ENCODE data around the gene MRPS24.
A peak's percentile ranks its signal among the peaks of the same experiment; 100 is the strongest.
"Not testable (repeated sequence)": the region's sequence is repeated elsewhere in the genome, so short reads cannot be mapped to it uniquely, and the experiment has no call there.

MRPS24 gene

DNA sequence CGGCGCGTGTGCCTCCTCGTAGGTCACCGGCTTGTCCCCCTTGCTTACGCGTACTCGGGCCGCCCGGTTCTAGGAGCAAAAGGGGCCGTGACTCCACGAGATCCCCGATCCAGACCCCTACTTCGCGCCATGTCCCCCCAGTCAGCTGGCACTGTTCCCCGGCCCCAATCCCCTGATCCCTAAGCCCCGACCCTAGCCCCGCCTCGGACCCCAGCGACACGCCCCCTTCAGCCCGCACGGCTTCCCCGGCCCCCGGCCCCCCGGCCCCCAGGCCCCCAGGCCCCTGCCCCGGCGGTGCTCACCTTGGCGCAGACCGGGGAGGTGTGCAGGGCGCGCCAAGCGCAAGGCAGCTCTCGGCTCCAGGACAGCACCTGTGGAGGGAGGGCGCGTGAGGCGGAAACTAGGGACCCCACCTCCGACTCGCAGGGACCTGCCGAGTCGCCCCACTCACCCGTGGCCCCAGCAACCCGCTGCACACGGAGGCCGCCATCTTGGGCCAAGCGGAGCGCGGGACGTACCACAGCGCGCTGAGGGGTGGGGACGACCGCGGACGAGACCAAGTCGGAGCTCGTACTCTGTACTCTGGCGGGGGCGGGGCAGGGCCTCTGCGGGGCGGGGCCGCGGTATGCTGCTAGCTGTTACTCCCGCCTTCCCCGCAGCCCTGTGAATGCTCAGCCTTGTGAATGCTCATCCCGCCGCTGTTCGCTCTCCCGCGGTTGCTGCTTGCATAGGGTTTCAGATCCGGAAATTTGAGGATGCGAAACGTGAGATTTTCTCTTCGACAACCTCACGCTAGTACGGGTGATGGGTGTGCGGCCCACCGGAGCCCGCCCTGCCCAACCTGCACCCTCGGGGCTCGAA lies at the start of gene MRPS24:
Gene MRPS24 (minus strand): TSS at position 512 of the 861 bp plus-strand sequence. CDS start 22 bp downstream, at position 490.
- peak within 1 kb of the TSS; percentile 73 to 95 (median 83) for H3K4me3 ChIP-seq (ENCODE audit: low read depth in 1 of 5, low read length in 5 of 5)
- H3K36me3 ChIP-seq (ENCODE audit: control insufficient read depth in 5 of 5, insufficient read depth in 5 of 5, low read length in 5 of 5): peaks cover 4 to 20% (median 17%) of the 10 kb centered on the region in 5 donors
- H3K9me3 ChIP-seq (ENCODE audit: control insufficient read depth in 5 of 5, low read length in 5 of 5): no peaks in the 10 kb centered on the region
- no peaks in the 10 kb centered on the region for H3K27me3 ChIP-seq (ENCODE audit: control insufficient read depth in 5 of 5, insufficient read depth in 4 of 5, low read length in 5 of 5)
- H3K4me1 ChIP-seq (ENCODE audit: control insufficient read depth in 5 of 5, insufficient read depth in 5 of 5, low read length in 5 of 5): peaks cover 16 to 47% (median 42%) of the 10 kb centered on the region in 5 donors
- H3K27ac ChIP-seq (ENCODE audit: low read depth, low read length): peak within 1 kb of the TSS; percentile 98
- H3K9ac ChIP-seq (ENCODE audit: low read length in 5 of 5): peak within 1 kb of the TSS; percentile 79 to 87 (median 84)

DNA sequence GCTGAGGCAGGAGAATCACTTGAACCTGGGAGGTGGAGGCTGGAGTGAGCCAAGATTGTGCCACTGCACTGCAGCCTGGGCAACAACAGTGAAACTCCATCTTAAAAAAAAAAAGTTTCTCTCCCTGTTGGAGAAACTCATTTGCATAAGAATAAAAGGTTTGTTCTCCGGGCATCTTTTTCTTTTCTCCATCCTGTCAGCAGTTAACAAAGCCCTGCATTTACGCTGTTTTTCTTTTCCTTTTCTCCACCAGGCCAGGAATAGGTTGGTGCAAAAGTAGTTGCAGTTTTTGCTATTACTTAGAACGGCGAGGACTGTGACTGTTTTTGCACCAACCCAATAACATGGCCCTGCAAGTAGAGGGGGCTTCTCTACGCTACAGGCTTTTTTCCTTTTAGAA lies 46.6 kb upstream of the MRPS24 start:
- Histone ChIP-seq H3K9me3 (ENCODE audit: control insufficient read depth in 5 of 5, low read length in 5 of 5) (no peaks in the 10 kb centered on the region), H3K27me3 (ENCODE audit: control insufficient read depth in 5 of 5, insufficient read depth in 4 of 5, low read length in 5 of 5) (no peaks in the 10 kb centered on the region), H3K4me3 (ENCODE audit: low read depth in 1 of 5, low read length in 5 of 5) (no peak overlapping the region), H3K27ac (ENCODE audit: low read depth, low read length) (no peak overlapping the region), H3K4me1 (ENCODE audit: control insufficient read depth in 5 of 5, insufficient read depth in 5 of 5, low read length in 5 of 5) (no peaks in the 10 kb centered on the region), H3K36me3 (ENCODE audit: control insufficient read depth in 5 of 5, insufficient read depth in 5 of 5, low read length in 5 of 5) (peaks cover 0 to 13% (median 0%) of the 10 kb centered on the region in 5 donors), H3K9ac (ENCODE audit: low read length in 5 of 5) (no peak overlapping the region)

DNA sequence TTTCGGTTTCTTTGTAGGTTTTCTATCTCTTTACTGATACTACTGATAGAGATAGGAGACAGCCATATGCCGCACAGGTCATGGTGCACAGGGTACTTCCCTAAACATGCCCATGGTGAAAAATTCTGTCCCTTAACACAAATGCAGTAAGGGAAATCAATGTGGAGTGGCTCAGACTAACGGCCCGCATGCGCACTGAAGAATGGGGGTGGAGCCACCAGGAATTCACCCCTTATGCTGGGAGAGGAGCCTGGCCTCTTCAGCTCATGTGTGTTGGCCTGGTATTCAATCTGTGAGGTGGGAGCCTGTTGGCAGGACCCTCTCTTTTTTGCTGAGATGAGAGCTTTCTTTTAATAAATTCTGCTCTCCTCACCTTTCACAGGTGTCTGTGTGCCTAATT lies 45.5 kb upstream of the MRPS24 start:
- no peaks in the 10 kb centered on the region for H3K4me1 ChIP-seq (ENCODE audit: control insufficient read depth in 5 of 5, insufficient read depth in 5 of 5, low read length in 5 of 5)
- H3K27ac ChIP-seq (ENCODE audit: low read depth, low read length): no peak overlapping the region
- no peak overlapping the region for H3K9ac ChIP-seq (ENCODE audit: low read length in 5 of 5)
- H3K36me3 ChIP-seq (ENCODE audit: control insufficient read depth in 5 of 5, insufficient read depth in 5 of 5, low read length in 5 of 5): peaks cover 0 to 11% (median 0%) of the 10 kb centered on the region in 5 donors
- H3K9me3 ChIP-seq (ENCODE audit: control insufficient read depth in 5 of 5, low read length in 5 of 5): no peaks in the 10 kb centered on the region
- H3K4me3 ChIP-seq (ENCODE audit: low read depth in 1 of 5, low read length in 5 of 5): no peak overlapping the region
- no peaks in the 10 kb centered on the region for H3K27me3 ChIP-seq (ENCODE audit: control insufficient read depth in 5 of 5, insufficient read depth in 4 of 5, low read length in 5 of 5)

DNA sequence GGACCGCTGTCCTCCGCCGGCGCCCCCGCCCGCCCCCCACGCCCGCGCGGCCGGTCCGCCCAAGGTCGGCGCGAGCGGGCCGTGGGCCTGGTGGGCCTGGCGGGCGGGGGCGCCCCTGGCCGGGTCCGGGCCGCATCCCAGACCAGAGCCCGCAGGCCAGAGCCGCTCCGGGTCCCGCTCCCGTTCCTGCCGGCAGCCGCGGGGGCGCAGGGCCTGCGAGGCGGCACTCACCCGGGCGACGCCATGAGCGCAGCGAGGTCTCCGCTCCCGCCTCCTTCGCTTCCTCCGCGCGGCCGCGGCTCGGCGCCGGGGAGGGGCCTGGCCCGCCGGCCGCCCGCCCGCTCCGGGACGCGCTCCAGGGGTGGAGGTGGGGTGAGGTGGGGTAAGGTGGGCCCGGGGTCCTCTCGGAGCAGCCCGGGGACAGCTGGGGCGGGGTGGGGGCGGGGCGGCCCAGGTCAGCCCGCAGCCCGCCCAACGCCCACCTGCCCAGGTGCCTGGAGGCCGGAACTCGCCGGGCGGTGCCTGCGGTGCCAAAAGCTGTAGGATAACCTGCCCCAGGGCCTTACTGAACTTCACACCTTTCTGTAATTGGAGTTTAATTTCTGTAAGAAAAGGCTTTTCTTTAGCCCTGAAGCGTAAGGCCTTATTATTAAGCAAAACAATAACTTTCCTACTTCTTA lies 37.2 kb upstream of the MRPS24 start, which contains the start of gene URGCP:
Gene URGCP (minus strand): TSS at position 266 of the 680 bp plus-strand sequence. CDS start 21 bp downstream, at position 245.
- peaks cover 4 to 30% (median 28%) of the 10 kb centered on the region in 5 donors for H3K4me1 ChIP-seq (ENCODE audit: control insufficient read depth in 5 of 5, insufficient read depth in 5 of 5, low read length in 5 of 5)
- no peaks in the 10 kb centered on the region for H3K27me3 ChIP-seq (ENCODE audit: control insufficient read depth in 5 of 5, insufficient read depth in 4 of 5, low read length in 5 of 5)
- no peaks in the 10 kb centered on the region for H3K36me3 ChIP-seq (ENCODE audit: control insufficient read depth in 5 of 5, insufficient read depth in 5 of 5, low read length in 5 of 5)
- H3K9ac ChIP-seq (ENCODE audit: low read length in 5 of 5): peak within 1 kb of the TSS; percentile 89 to 96 (median 93)
- peak within 1 kb of the TSS; percentile 76 to 84 (median 83) for H3K4me3 ChIP-seq (ENCODE audit: low read depth in 1 of 5, low read length in 5 of 5)
- H3K27ac ChIP-seq (ENCODE audit: low read depth, low read length): peak within 1 kb of the TSS; percentile 91
- no peaks in the 10 kb centered on the region for H3K9me3 ChIP-seq (ENCODE audit: control insufficient read depth in 5 of 5, low read length in 5 of 5)

DNA sequence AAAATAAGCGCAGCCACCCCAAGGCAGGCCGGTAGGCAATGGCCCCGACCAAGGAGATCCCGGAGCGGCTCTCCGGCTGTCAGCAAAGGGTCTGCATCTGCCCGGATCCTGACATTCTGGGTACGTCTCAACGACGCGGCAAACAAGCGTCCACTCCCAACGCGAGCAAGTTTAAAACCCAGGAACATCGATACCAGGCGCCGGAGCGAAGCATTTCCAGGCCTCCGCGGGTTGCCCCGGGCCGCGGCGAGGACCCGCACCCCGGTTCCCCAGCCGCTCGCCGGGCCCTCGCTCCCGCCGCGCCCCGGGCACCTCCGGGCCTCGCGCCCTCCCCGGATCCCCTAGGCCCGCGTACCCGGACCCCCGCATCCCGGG lies 36.6 kb upstream of the MRPS24 start:
- Histone ChIP-seq H3K27me3 (ENCODE audit: control insufficient read depth in 5 of 5, insufficient read depth in 4 of 5, low read length in 5 of 5) (no peaks in the 10 kb centered on the region), H3K4me1 (ENCODE audit: control insufficient read depth in 5 of 5, insufficient read depth in 5 of 5, low read length in 5 of 5) (peaks cover 4 to 31% (median 28%) of the 10 kb centered on the region in 5 donors), H3K9me3 (ENCODE audit: control insufficient read depth in 5 of 5, low read length in 5 of 5) (no peaks in the 10 kb centered on the region), H3K9ac (ENCODE audit: low read length in 5 of 5) (peak overlapping the region; percentile 89 to 96 (median 93)), H3K27ac (ENCODE audit: low read depth, low read length) (peak overlapping the region; percentile 91), H3K36me3 (ENCODE audit: control insufficient read depth in 5 of 5, insufficient read depth in 5 of 5, low read length in 5 of 5) (no peaks in the 10 kb centered on the region), H3K4me3 (ENCODE audit: low read depth in 1 of 5, low read length in 5 of 5) (peak overlapping the region; percentile 74 to 84 (median 83))

DNA sequence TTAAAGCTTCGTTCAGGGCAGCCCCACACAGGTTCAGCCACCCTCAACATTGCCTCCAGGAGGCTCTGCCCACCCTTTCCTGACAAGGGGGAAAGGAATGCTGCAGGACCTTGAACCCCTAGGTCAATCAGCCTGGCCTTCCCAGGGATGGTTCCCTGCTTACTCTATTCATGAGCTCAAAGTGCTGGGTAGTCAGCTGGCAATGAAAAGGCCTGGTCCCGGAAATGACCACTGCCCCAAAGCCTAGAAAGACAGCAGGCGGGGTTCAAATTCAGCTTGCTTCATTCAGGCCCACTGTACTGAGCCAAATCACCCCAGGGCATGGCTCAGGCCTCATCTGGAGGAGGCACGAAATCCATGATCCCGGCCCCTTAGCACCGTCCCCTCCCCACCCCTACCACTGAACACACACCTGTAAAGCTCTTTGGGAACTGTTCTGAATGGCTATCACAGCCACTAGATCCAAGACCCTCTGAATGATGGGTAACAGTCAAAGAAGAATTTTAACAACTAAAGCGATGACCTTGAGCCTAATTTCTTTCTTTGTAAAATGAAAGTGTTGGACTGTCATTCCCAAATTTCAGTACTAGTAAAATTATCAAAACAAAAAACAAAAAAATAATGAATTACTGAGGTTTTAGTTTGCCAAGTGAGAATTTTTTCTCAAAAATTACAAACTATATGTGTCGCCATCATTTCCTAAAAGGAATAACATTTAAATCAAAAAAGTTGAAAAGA lies 36.1 kb upstream of the MRPS24 start:
- Histone ChIP-seq H3K36me3 (ENCODE audit: control insufficient read depth in 5 of 5, insufficient read depth in 5 of 5, low read length in 5 of 5) (no peaks in the 10 kb centered on the region), H3K27ac (ENCODE audit: low read depth, low read length) (peak overlapping the region; percentile 91), H3K9me3 (ENCODE audit: control insufficient read depth in 5 of 5, low read length in 5 of 5) (no peaks in the 10 kb centered on the region)

DNA sequence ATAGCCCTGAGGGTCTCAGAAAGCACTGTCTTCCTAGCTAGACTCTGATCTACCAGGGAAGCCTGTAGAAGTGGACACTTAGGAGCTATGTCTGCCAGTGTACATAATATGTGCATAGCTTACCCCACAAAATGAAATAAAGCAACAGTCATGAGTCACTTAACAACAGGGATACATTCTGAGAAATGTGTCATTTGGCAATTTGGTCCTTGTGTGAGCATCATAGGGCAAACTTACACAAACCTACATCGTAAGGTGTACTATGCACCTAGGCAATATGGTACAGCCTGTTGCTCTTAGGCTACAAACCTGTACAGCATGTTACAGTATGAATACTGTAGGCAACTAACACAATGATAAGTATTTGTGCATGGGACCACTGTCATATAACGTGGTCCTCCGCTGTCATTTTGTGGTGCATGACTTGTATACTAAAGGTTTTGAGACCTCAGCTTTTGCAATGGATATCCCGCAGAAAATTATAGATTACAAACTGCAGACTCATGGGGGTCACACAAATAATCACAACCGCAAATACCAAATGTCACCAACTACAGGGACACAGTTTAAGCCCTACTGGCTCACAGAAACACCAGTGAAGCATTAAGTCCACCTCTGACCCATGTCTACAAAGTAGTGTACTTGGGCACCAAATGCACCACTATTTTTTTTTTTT lies 35.4 kb upstream of the MRPS24 start:
- peak overlapping the region in 2 of 5 donors; percentile 74 to 82 for H3K4me3 ChIP-seq (ENCODE audit: low read depth in 1 of 5, low read length in 5 of 5)
- no peaks in the 10 kb centered on the region for H3K36me3 ChIP-seq (ENCODE audit: control insufficient read depth in 5 of 5, insufficient read depth in 5 of 5, low read length in 5 of 5)
- peak overlapping the region in 3 of 5 donors; percentile 92 to 96 (median 93) for H3K9ac ChIP-seq (ENCODE audit: low read length in 5 of 5)
- peaks cover 4 to 31% (median 28%) of the 10 kb centered on the region in 5 donors for H3K4me1 ChIP-seq (ENCODE audit: control insufficient read depth in 5 of 5, insufficient read depth in 5 of 5, low read length in 5 of 5)
- no peaks in the 10 kb centered on the region for H3K27me3 ChIP-seq (ENCODE audit: control insufficient read depth in 5 of 5, insufficient read depth in 4 of 5, low read length in 5 of 5)
- peak overlapping the region; percentile 91 for H3K27ac ChIP-seq (ENCODE audit: low read depth, low read length)
- no peaks in the 10 kb centered on the region for H3K9me3 ChIP-seq (ENCODE audit: control insufficient read depth in 5 of 5, low read length in 5 of 5)

More for the DNA sequence above, 36.1 kb upstream of the MRPS24 start:
- Histone ChIP-seq H3K9ac (ENCODE audit: low read length in 5 of 5) (peak overlapping the region; percentile 89 to 96 (median 93)), H3K4me3 (ENCODE audit: low read depth in 1 of 5, low read length in 5 of 5) (peak overlapping the region; percentile 74 to 84 (median 83)), H3K27me3 (ENCODE audit: control insufficient read depth in 5 of 5, insufficient read depth in 4 of 5, low read length in 5 of 5) (no peaks in the 10 kb centered on the region), H3K4me1 (ENCODE audit: control insufficient read depth in 5 of 5, insufficient read depth in 5 of 5, low read length in 5 of 5) (peaks cover 4 to 31% (median 28%) of the 10 kb centered on the region in 5 donors)

DNA sequence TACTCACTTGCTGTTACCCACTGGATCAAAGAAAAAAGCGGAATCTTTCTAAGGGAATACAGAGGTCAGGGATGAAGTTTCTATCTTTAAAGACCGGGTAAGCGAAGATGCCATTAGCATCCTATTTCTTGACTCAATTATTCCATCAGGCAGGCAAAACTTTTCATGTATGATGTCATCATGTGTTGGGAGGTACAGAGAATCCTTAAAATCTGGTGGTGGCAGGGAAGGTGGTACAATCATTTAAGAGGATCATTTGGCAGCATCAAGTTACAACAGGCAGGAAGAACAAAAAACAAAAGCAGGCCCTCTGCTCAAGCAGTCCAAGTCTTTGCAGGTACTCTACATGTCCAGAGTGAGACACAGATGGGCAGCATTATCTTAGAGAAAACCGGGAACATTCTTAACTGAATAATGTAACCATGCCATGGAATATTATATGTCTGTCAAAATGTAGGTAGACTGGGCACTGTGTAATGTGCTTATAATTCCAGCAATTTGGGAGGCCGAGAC lies 33.3 kb upstream of the MRPS24 start:
- peaks cover 4 to 31% (median 28%) of the 10 kb centered on the region in 5 donors for H3K4me1 ChIP-seq (ENCODE audit: control insufficient read depth in 5 of 5, insufficient read depth in 5 of 5, low read length in 5 of 5)
- H3K27ac ChIP-seq (ENCODE audit: low read depth, low read length): peak overlapping the region; percentile 91
- peaks cover 0 to 4% (median 0%) of the 10 kb centered on the region in 5 donors for H3K36me3 ChIP-seq (ENCODE audit: control insufficient read depth in 5 of 5, insufficient read depth in 5 of 5, low read length in 5 of 5)
- H3K4me3 ChIP-seq (ENCODE audit: low read depth in 1 of 5, low read length in 5 of 5): no peak overlapping the region
- H3K27me3 ChIP-seq (ENCODE audit: control insufficient read depth in 5 of 5, insufficient read depth in 4 of 5, low read length in 5 of 5): no peaks in the 10 kb centered on the region
- peak overlapping the region in 1 of 5 donors; percentile 20 for H3K9ac ChIP-seq (ENCODE audit: low read length in 5 of 5)
- no peaks in the 10 kb centered on the region for H3K9me3 ChIP-seq (ENCODE audit: control insufficient read depth in 5 of 5, low read length in 5 of 5)

DNA sequence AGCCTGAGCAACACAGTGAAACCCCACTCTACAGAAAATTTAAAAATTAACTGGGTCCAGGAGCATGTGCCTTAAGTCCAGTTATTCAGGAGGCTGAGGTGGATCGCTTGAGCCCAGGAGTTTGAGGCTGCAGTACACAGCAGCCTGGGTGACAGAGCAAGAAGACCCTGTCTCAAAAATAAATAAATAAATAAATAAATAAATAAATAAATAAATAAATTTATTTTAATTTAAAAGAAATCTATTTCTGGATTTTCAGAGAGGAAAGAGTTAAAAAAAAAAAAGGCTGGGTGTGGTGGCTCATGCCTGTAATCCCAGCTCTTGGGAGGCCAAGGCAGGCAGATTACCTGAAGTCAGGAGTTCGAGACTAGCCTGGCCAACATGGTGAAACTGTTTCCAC lies 29.3 kb upstream of the MRPS24 start:
- H3K9ac ChIP-seq (ENCODE audit: low read length in 5 of 5); H3K27ac ChIP-seq (ENCODE audit: low read depth, low read length); H3K4me3 ChIP-seq (ENCODE audit: low read depth in 1 of 5, low read length in 5 of 5); H3K4me1 ChIP-seq (ENCODE audit: control insufficient read depth in 5 of 5, insufficient read depth in 5 of 5, low read length in 5 of 5); H3K27me3 ChIP-seq (ENCODE audit: control insufficient read depth in 5 of 5, insufficient read depth in 4 of 5, low read length in 5 of 5); H3K36me3 ChIP-seq (ENCODE audit: control insufficient read depth in 5 of 5, insufficient read depth in 5 of 5, low read length in 5 of 5); H3K9me3 ChIP-seq (ENCODE audit: control insufficient read depth in 5 of 5, low read length in 5 of 5): not testable (repeated sequence)
